GM19351 (cell line): Measurements from ENCODE around the gene TMEM72.

Experiments
- ATAC-seq: cut with Tn5 transposase; IDR thresholded peaks from one replicate; pipeline ENCODE4 v1.9.1; 2021; ENCODE audit warnings: mild to moderate bottlenecking, moderate library complexity; ENCODE audit not compliant: unreplicated experiment

The TMEM72 gene

GRCh38 chr10:44965651-44966097 is 54.5 kb downstream of the TMEM72 start:
- peak; percentile 39 for ATAC-seq

DNA sequence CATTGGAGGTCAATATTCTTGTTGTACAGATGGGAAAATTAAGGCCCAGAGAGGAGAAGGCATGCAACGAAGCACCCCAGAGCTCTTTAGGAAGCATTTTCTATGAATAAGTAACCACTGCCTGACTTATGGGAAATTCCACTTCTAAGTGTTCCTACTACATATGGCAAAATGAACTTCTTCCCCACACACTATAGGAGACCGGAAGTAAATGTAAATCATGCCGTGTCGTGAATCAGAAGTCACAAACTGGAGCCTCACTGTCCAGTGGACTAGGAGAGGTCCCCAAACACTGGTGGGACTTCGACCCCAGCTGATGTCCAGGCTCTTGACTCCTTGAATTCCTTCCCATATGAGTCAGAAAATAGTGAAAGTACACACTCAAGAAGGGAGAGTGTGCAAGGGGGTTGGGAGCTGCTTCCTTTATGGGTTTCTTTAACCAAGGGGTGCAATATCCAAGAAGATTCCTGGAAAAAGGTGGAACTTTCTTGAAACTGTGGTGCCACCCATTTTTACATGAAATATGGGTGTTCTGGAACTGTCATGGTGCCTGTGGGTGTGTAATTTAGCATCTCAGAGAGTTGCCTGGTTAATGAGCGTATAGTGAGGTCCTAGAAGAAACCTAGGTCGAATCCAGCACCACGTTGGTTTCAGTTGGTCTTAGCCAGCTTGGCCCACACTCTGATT is 55.1 kb downstream of the TMEM72 start:
- peak; percentile 27 for ATAC-seq

DNA sequence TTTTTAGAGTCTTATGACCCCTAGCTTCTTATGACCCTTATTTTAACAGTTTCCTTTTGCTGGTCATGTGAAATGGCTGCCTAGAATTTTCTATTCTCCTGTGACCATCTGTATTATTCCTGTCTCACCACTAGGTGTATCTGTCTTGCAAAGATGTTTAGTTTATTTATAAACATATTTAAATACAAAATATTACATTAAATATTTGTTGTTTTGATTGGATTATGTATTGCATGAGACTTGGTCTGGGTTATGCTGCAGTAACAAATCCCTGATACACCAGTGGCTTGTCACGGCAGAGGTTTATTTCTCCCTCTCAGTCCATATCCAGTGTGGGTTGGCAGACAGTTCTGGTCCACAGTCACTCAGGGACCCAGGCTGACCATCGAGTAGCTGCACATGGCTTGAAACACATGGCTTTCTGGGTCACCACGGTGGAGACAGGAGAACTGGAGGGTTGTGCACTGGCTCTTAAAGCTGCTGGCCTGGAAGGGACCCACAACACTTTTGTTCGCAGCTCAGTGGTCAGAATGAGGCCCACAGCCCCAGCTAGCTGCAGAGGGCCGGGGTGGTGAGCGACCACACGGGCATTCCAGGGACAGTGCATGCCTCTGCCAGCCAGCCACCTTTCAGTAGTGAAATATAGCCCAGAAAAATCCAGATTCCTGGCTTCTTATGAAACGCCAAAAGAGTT is 55.8 kb downstream of the TMEM72 start:
- no peak for ATAC-seq

DNA sequence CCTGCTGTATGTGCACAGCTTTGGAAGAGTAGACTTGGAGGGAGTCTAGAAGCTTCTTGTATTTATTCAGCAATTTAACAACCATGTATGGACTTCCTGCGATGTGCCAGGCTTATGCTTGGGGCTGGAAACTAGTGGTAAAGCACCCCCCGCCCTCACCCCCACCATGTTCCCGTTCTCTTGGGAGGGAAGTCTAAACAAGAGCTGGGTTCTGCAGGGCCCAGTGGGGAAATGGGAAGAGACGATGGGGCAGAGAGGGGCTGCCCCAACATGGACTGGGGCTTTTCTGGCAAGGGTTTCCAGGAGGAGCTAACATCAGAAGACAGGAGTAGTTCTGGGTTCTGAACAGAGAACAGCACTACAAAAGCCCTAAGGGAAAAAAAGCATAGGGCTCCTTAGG is 56.5 kb downstream of the TMEM72 start:
- no peak for ATAC-seq

DNA sequence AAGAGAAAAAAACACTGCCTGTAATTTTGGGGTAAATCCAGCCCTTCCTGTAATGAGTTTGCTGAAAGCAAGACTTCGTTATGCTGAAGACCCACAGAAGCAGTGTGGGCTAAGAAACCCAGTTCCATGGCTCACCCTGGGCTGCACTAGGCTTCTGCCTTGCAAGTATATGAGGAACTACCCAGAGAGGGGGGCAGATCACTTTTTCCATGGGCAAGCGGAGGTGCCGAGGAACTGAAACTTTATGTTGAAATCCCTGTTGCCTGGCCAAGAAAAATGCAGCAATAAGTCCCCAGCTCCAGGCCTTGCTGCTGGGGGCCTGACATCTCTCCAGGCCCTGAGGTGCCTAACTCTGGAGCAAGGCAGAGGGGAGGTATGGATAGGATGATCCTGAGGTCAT is 57.0 kb downstream of the TMEM72 start:
- ATAC-seq = no peak

DNA sequence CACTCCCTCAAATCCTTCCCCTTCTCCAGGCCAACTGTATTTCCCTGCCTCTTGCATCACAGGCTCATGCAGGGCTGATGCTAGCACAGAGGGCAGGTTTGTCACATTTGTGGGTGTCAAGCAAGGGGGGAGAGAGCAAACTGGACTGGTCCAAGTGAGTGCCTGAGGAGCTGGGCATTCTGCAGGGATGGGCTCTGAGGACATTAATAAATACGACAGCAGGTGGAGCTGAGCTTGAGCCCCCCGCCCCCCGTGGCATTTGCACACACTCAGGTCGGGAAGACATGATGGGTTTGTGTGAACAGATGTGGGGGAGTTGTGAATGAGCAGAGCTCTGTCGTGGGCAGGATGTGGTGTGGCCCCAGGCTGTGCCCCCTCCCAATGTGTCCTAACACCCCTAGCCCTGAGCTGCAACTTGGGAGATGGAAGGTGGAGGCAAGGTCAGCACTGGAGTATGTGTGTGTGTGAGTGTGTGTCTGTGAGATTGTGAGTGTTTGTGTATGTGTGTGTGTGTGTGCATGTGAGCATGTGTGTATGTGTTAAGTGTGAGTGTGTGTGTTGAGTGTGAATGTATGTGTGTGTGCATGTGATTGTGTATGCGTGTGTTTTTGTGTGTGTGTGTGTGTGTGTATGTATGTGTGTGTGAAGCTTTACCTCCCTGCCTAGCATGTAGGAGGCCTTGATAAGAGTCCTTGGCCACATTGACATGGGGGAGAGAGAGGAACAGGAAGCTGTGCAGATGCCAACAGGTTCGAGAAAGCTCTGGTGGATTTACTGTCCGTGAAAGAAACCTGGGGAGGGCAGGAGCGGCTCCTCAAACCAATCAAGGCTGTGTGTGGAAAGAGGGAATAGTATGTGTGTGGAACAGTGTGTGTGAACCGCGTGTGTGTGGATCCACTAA is 57.6 kb downstream of the TMEM72 start:
- ATAC-seq = no peak

DNA sequence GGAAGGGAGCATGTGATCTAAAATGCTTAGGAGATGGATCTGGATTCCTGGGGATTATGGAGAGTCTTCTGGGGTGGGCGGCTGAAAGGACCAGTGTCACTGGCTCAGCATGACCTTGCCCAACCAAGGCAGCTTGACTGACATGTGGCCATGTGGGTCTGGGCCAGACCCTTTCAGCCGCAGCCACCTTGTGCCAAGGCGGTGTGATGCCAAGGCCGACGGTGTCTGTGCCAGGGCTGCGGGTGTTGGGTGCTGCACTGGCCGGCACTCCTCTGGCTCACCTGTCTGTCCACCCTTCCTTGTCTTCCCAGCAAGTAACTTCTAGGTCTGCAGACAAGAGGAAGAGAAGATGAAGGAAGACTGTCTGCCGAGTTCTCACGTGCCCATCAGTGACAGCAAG is 58.7 kb downstream of the TMEM72 start:
- no peak for ATAC-seq

GRCh38 chr10:44970812-44971395 is 59.8 kb downstream of the TMEM72 start:
- no peak for ATAC-seq

DNA sequence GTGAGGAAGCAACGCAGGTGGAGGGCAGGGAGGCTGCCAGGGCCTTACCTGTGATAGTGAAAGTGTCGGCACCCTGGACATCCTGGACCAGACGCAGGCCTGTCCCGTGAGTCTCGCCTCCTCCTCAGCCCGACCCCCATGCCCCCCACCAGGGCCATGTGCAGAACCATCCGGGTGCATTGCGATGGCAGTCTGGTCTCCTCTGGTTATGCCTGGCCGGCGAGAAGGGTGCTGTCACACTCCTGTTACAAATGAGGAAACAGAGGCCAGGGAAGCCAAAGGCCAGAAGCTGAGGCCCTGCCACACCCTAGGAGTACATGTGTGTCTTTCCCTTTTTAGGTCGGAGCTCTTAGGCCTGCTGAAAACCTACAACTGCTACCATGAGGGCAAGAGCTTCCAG is 60.3 kb downstream of the TMEM72 start:
- no peak for ATAC-seq

- no peak for ATAC-seq
Measured at GRCh38 chr10:44971935-44972757, 61.0 kb downstream of the TMEM72 start.

DNA sequence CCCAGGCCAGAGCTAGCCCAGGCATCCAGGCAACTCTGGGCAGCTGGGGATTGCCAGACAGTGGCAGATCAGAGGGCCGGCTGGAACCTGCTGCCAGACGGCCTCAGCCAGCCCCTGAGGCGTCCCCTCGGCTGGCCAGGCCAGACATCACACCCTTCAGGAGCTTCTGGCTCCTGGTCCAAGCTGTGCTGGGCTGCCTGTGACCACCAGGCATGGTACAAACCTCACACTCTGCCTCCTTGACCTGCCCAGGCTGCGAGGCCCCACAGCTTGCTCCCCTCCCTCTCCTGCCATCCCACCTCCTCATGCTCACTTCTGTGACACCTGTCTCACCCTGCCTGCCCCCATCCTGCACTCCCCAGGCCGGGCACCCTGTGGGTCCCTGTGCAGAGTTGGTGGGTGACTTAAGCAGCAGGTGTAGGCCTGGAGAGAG is 61.8 kb downstream of the TMEM72 start:
- ATAC-seq = no peak

GRCh38 chr10:44973323-44974081 is 62.4 kb downstream of the TMEM72 start:
- peak; percentile 24 for ATAC-seq

- peak; percentile 7 for ATAC-seq
Measured at GRCh38 chr10:44974082-44974627, 63.0 kb downstream of the TMEM72 start.

GRCh38 chr10:44974628-44975430 is 63.7 kb downstream of the TMEM72 start:
- peak; percentile 81 for ATAC-seq

- ATAC-seq = no peak
Measured at GRCh38 chr10:44975431-44976331, 64.5 kb downstream of the TMEM72 start.

DNA sequence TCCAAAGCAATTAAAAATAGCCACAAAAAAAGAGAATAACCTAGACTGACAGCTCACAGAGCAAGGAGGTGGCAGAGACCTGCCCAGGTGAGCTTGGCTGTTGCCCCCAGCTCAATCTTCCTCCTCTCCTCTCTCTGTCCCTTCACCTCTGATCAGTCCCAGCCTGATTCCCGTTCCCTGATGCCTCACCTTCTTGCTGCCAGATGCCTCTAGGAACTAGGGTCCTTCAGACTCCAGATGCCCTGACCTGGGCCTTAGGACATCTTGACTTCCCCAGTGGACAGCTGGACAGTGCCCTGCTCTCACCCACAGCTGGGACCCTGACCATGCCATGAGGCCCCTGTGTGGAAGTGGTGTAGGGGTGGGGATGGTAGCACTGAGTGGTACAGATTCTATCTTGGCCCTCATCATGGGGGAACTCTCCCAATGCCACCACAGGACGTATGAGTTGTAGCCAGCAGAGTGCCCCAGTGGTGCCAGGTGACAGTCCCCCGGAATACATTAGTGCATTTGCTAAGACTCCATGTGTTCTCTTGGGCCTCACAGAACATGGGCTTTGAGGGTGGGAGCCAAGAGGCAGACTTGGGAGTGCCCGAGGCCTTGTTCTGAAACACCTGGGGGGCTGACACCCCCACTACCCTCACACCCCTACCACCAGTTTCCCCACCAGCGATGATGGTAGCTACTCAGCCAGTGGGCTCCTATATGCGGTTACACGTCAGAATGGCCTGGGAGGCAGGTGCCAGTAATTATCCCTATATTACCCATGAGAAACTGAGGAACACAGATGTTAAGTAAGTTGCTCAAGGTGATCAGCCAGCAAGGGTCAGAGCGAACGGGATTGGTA is 65.4 kb downstream of the TMEM72 start:
- ATAC-seq = no peak
